ENCODE results near the gene SPEG. TPM values are rescaled to one million over a fixed set of nuclear protein-coding genes. Genes with fewer than 3 reads are reported as not detected.

SPEG gene
- total RNA-seq, 1 donor from 2014 or later: 0.09 TPM

- Mint-ChIP-seq H3K4me1 (no peaks in the 10 kb centered on the region), H3K27ac (no peak overlapping the region), H3K9me3 (no peaks in the 10 kb centered on the region), H3K36me3 (ENCODE audit: low read depth) (no peaks in the 10 kb centered on the region), H3K4me3 (no peak overlapping the region), H3K27me3 (peaks cover 29% of the 10 kb centered on the region)
- no peak for DNase-seq
- ChIA-PET POLR2A (no interaction called here), CTCF (no interaction called here)
- intact Hi-C loops (cut with micrococcal nuclease): no loop called here
- no peak for ATAC-seq (ENCODE audit: low read depth)
- TF ChIP-seq CTCF (IDR thresholded peaks at IDR 0.05): no peak
Measured at GRCh38 chr2:219395609-219396008, 39.0 kb upstream of the SPEG start.

- DNase-seq (no peak), ATAC-seq (ENCODE audit: low read depth) (no peak)
- Mint-ChIP-seq H3K36me3 (ENCODE audit: low read depth) (no peaks in the 10 kb centered on the region), H3K4me3 (no peak overlapping the region), H3K9me3 (no peaks in the 10 kb centered on the region), H3K27me3 (peaks cover 29% of the 10 kb centered on the region), H3K4me1 (no peaks in the 10 kb centered on the region), H3K27ac (no peak overlapping the region)
- CTCF ChIA-PET: no interaction called here
- no peak for TF ChIP-seq CTCF (IDR thresholded peaks at IDR 0.05)
- POLR2A ChIA-PET: no interaction called here
- intact Hi-C loops (cut with micrococcal nuclease): no loop called here
Measured at GRCh38 chr2:219396863-219397457, 37.7 kb upstream of the SPEG start.

- intact Hi-C loops (cut with micrococcal nuclease): no loop called here
- Mint-ChIP-seq H3K36me3 (ENCODE audit: low read depth) (no peaks in the 10 kb centered on the region), H3K27me3 (peaks cover 26% of the 10 kb centered on the region), H3K4me3 (no peak overlapping the region), H3K9me3 (no peaks in the 10 kb centered on the region), H3K27ac (no peak overlapping the region), H3K4me1 (no peaks in the 10 kb centered on the region)
- TF ChIP-seq CTCF (IDR thresholded peaks at IDR 0.05): no peak
- ChIA-PET POLR2A (no interaction called here), CTCF (no interaction called here)
- DNase-seq (no peak), ATAC-seq (ENCODE audit: low read depth) (no peak)
Measured at GRCh38 chr2:219398721-219399363, 35.8 kb upstream of the SPEG start.

GRCh38 chr2:219399716-219400478, 34.7 kb upstream of the SPEG start:
- Mint-ChIP-seq H3K36me3 (ENCODE audit: low read depth) (no peaks in the 10 kb centered on the region), H3K9me3 (no peaks in the 10 kb centered on the region), H3K27me3 (peaks cover 26% of the 10 kb centered on the region), H3K4me3 (no peak overlapping the region), H3K27ac (no peak overlapping the region), H3K4me1 (no peaks in the 10 kb centered on the region)
- POLR2A ChIA-PET: no interaction called here
- CTCF ChIA-PET: interaction anchor here (6.2 kb wide), 1 partner anchor 130 kb away, joined by 82 read pairs; no protein-coding TSS in a partner anchor
- DNase-seq: no peak
- TF ChIP-seq CTCF (IDR thresholded peaks at IDR 0.05): no peak
- intact Hi-C loops (cut with micrococcal nuclease): no loop called here
- no peak for ATAC-seq (ENCODE audit: low read depth)

- H3K4me3 Mint-ChIP-seq: no peak overlapping the region
- DNase-seq (no peak), ATAC-seq (ENCODE audit: low read depth) (no peak)
- H3K27me3 Mint-ChIP-seq: peaks cover 22% of the 10 kb centered on the region
- CTCF ChIA-PET: interaction anchor here (0.7 to 6.2 kb wide), 2 partner anchors 123 to 129 kb away, joined by 3 to 82 read pairs; no protein-coding TSS in a partner anchor
- no peak overlapping the region for H3K27ac Mint-ChIP-seq
- TF ChIP-seq CTCF (IDR thresholded peaks at IDR 0.05): no peak
- H3K36me3 Mint-ChIP-seq (ENCODE audit: low read depth): no peaks in the 10 kb centered on the region
- intact Hi-C loops (cut with micrococcal nuclease): no loop called here
- no peaks in the 10 kb centered on the region for H3K9me3 Mint-ChIP-seq
- H3K4me1 Mint-ChIP-seq: no peaks in the 10 kb centered on the region
- POLR2A ChIA-PET: no interaction called here
Measured at GRCh38 chr2:219400562-219400961, 34.1 kb upstream of the SPEG start.
